HepG2 (cell line): ENCODE measurements around the gene NKD1. TPM values are rescaled to one million over a fixed set of nuclear protein-coding genes. Genes with fewer than 3 reads are reported as not detected.

Experiments used
- ATAC-seq: fragments of 200-7000 bp; cut with Tn5 transposase; 3 replicates; pipeline ENCODE4 v1.9.1; 2020; ENCODE audit warnings: mild to moderate bottlenecking, moderate library complexity
- BruUV-seq: library from RNA; stranded (reverse); fragments of 400-500 nt; replicated peaks from 2 replicates; lab custom pipeline; 2021; lab: Mats Ljungman, UMichigan
- CTCF ChIA-PET: fragments of 300-600 bp; formaldehyde crosslinking; extraction: SDS; loops from one replicate; lab custom pipeline; 2021; ENCODE audit warnings: low total read pairs, inconsistent platforms, low intra/inter-chr PET ratio; lab: Yijun Ruan, JAX
- POLR2A ChIA-PET: fragments of 350-600 bp; sonication (Branson Sonifier 250); formaldehyde crosslinking; loops from one replicate; lab custom pipeline; 2020; ENCODE audit warnings: antibody characterized with exemption, inconsistent platforms; lab: Yijun Ruan, JAX
- DNase-seq: peaks from one replicate; pipeline ENCODE4 v3.0.0-alpha.2; 2015; ENCODE audit warnings: low spot score
- FAIRE-seq: peaks from 3 replicates; lab custom pipeline; 2011; peaks lifted over from hg19 to GRCh38; lab: Jason Lieb, UNC
- H2AFZ ChIP-seq: one replicate; pipeline ENCODE4 v1.6.1; 2011; ENCODE audit warnings: low read length, inconsistent platforms
- H3K27ac ChIP-seq: fragments of 300-600 bp; 3 replicates; pipeline ENCODE4 v1.8.0; 2011; ENCODE audit warnings: mixed run types, mild to moderate bottlenecking, mixed read lengths, low read length, inconsistent platforms; ENCODE audit not compliant: insufficient read depth; ENCODE audit errors: extremely low read length
- H3K27me3 ChIP-seq, 2 experiments: fragments of 200-600 bp in 1 of 2; 2 replicates in 1 of 2; 3 replicates in 1 of 2; pipeline versions ENCODE4 v1.6.0 to v1.8.0; 2011; ENCODE audit warnings: low read length in 2 of 2, mild to moderate bottlenecking in 2 of 2, moderate library complexity in 2 of 2, inconsistent platforms in 1 of 2; ENCODE audit not compliant: insufficient read depth in 2 of 2, control insufficient read depth in 1 of 2
- H3K36me3 ChIP-seq, 2 experiments: fragments of 200-600 bp in 1 of 2; replicated peaks in 1 of 2; 2 replicates in 1 of 2; 3 replicates in 1 of 2; pipeline versions ENCODE4 v1.5.1 to v1.8.0; 2011; ENCODE audit warnings: low read length in 2 of 2, inconsistent platforms in 1 of 2; ENCODE audit not compliant: insufficient read depth in 2 of 2, control insufficient read depth in 1 of 2
- H3K4me1 ChIP-seq: 2 replicates; pipeline ENCODE4 v1.5.1; 2012; ENCODE audit warnings: low read length, inconsistent platforms; ENCODE audit not compliant: insufficient read depth
- H3K4me2 ChIP-seq: 2 replicates; pipeline ENCODE4 v1.6.0; 2011; ENCODE audit warnings: low read depth, low read length, inconsistent platforms
- H3K4me3 ChIP-seq, 3 experiments: fragments of 200-600 bp in 1 of 3; sonication (generic), shearing (Covaris generic) in 1 of 3; replicated peaks in 1 of 3; 2 replicates each; pipeline ENCODE4 v1.5.1; 2011 to 2016; ENCODE audit warnings: low read length in 3 of 3, inconsistent platforms in 2 of 3, low read depth in 2 of 3, mild to moderate bottlenecking in 2 of 3, control low read depth in 1 of 3, mixed read lengths in 1 of 3; ENCODE audit not compliant: insufficient read depth in 1 of 3
- H3K79me2 ChIP-seq: one replicate; pipeline ENCODE4 v1.6.1; 2011; ENCODE audit warnings: low read length, inconsistent platforms; ENCODE audit not compliant: insufficient read depth
- H3K9ac ChIP-seq: 2 replicates; pipeline ENCODE4 v1.6.0; 2011; ENCODE audit warnings: mild to moderate bottlenecking, low read depth, low read length, inconsistent platforms; ENCODE audit not compliant: insufficient read depth
- H3K9me3 ChIP-seq: 2 replicates; pipeline ENCODE4 v1.5.1; 2012; ENCODE audit warnings: mild to moderate bottlenecking, low read length
- H4K20me1 ChIP-seq: 2 replicates; pipeline ENCODE4 v1.6.0; 2011; ENCODE audit warnings: inconsistent platforms, mild to moderate bottlenecking, low read length, moderate library complexity; ENCODE audit not compliant: insufficient read depth
- AGO1 ChIP-seq: fragments of 200-400 bp; formaldehyde crosslinking; IDR thresholded peaks from 2 replicates; pipeline ENCODE4 v1.6.1; 2017; ENCODE audit warnings: mild to moderate bottlenecking, low read depth, low read length, moderate library complexity; ENCODE audit not compliant: poor library complexity, severe bottlenecking
- AGO2 ChIP-seq: fragments of 200-400 bp; formaldehyde crosslinking; optimal IDR thresholded peaks from 2 replicates; pipeline ENCODE3; 2017; ENCODE audit warnings: mild to moderate bottlenecking, low read depth, low read length, moderate library complexity
- AKAP8 ChIP-seq: sonication (generic); formaldehyde crosslinking; IDR thresholded peaks from 2 replicates; pipeline ENCODE4 v1.5.1; 2020; ENCODE audit warnings: mild to moderate bottlenecking, missing genetic modification reagents
- ATRX ChIP-seq: sonication (generic); formaldehyde crosslinking; IDR thresholded peaks from 2 replicates; pipeline ENCODE4 v1.4.0; 2020; ENCODE audit warnings: missing genetic modification reagents, borderline replicate concordance
- KDM6A ChIP-seq: IDR thresholded peaks from 2 replicates; pipeline ENCODE4 v1.6.1; 2016; ENCODE audit warnings: low read depth
- KLF13 ChIP-seq: sonication (generic); formaldehyde crosslinking; IDR thresholded peaks from 2 replicates; pipeline ENCODE4 v1.4.0; 2020; ENCODE audit warnings: mild to moderate bottlenecking, missing genetic modification reagents
- KLF15 ChIP-seq: sonication (generic); formaldehyde crosslinking; IDR thresholded peaks from 2 replicates; pipeline ENCODE4 v1.8.1; 2023; ENCODE audit warnings: borderline replicate concordance, mild to moderate bottlenecking, inconsistent platforms, missing genetic modification reagents, mixed read lengths
- MED1 ChIP-seq: sonication (generic); formaldehyde crosslinking; IDR thresholded peaks from 2 replicates; pipeline ENCODE4 v1.4.0; 2020; ENCODE audit warnings: missing genetic modification reagents
- POLR2AphosphoS5 ChIP-seq: IDR thresholded peaks from 2 replicates; pipeline ENCODE4 v1.6.1; 2012; ENCODE audit warnings: low read depth, low read length
- RFXANK ChIP-seq: IDR thresholded peaks from 2 replicates; pipeline ENCODE4 v1.6.1; 2016
- SMAD3 ChIP-seq: sonication (generic); formaldehyde crosslinking; IDR thresholded peaks from 2 replicates; pipeline ENCODE4 v1.4.0; 2020; ENCODE audit warnings: missing genetic modification reagents
- SRSF1 ChIP-seq: fragments of 200-400 bp; formaldehyde crosslinking; optimal IDR thresholded peaks from 2 replicates; pipeline ENCODE3; 2017; ENCODE audit warnings: mild to moderate bottlenecking, low read depth, low read length, moderate library complexity
- ZNF124 ChIP-seq: sonication (generic); formaldehyde crosslinking; IDR thresholded peaks from 2 replicates; pipeline ENCODE4 v1.4.0; 2020; ENCODE audit warnings: missing genetic modification reagents
- ZNF282 ChIP-seq: fragments of 450-650 bp; IDR thresholded peaks from 2 replicates; pipeline ENCODE4 v1.6.1; 2018; ENCODE audit not compliant: partially characterized antibody
- ZNF670 ChIP-seq: sonication (generic); formaldehyde crosslinking; IDR thresholded peaks from 2 replicates; pipeline ENCODE4 v1.8.0; 2022; ENCODE audit warnings: mild to moderate bottlenecking, missing genetic modification reagents, borderline replicate concordance
- WGBS: methylation state at CpG from one replicate; pipeline ENCODE4 v1.1.6; 2017; ENCODE audit warnings: low lambda C conversion rate; 5-methylcytosine and 5-hydroxymethylcytosine counted together
- in situ Hi-C: cut with HindIII; loops from 2 replicates; pipeline ENCODE4 v1.10.0; 2017; ENCODE audit warnings: low pct_unique_long_range_greater_than_20kb; ENCODE audit not compliant: extremely low pct_ligation_motif_present
- intact Hi-C: fragments of 100-400 bp; cut with micrococcal nuclease; formaldehyde crosslinking; loops from one replicate; pipeline ENCODE4 v1.10.0; 2022; ENCODE audit not compliant: unreplicated experiment
- polyA plus RNA-seq, 8 experiments: library from polyadenylated mRNA; depleted of rRNA in 3 of 8; stranded (reverse) in 7 of 8; unstranded in 1 of 8; fragments of >200 nt; fragmentation: Illumina TruSeq in 4 of 8; extraction: Trizol in 4 of 8; gene quantifications; 2 replicates each; pipeline versions ENCODE4 v1.2.1 to v1.2.3, GENCODE V29; 2011 to 2016; ENCODE audit warnings: low read depth in 4 of 8, missing spikeins in 1 of 8, mixed read lengths in 1 of 8; ENCODE audit not compliant: insufficient read depth in 1 of 8
- total RNA-seq, 5 experiments: library from RNA; depleted of rRNA; stranded (reverse); fragments of >200 nt; fragmentation: Illumina TruSeq; extraction: Trizol; gene quantifications; 2 replicates each; pipeline ENCODE4 v1.2.3, GENCODE V29; 2016; ENCODE audit warnings: low read depth in 1 of 5
- TF ChIP-seq, protein P1 (sequence below): sonication (generic); formaldehyde crosslinking; IDR thresholded peaks from 2 replicates; pipeline ENCODE4 v1.5.1; 2020; ENCODE audit warnings: mild to moderate bottlenecking, missing genetic modification reagents, moderate library complexity
- TF ChIP-seq, protein P2 (sequence below): sonication (generic); formaldehyde crosslinking; IDR thresholded peaks from 2 replicates; pipeline ENCODE4 v1.5.1; 2020; ENCODE audit warnings: missing genetic modification reagents, mild to moderate bottlenecking, borderline replicate concordance
- TF ChIP-seq, protein P3 (sequence below): sonication (generic); formaldehyde crosslinking; IDR thresholded peaks from 2 replicates; pipeline ENCODE4 v1.9.0; 2022; ENCODE audit warnings: missing genetic modification reagents, mild to moderate bottlenecking, borderline replicate concordance

The NKD1 gene
- total and polyA plus RNA-seq, 2 of the 13 experiments (the other 11 are each of a cell fraction or from before 2014, with no cell fraction given) = 70.4 to 121 TPM

DNA sequence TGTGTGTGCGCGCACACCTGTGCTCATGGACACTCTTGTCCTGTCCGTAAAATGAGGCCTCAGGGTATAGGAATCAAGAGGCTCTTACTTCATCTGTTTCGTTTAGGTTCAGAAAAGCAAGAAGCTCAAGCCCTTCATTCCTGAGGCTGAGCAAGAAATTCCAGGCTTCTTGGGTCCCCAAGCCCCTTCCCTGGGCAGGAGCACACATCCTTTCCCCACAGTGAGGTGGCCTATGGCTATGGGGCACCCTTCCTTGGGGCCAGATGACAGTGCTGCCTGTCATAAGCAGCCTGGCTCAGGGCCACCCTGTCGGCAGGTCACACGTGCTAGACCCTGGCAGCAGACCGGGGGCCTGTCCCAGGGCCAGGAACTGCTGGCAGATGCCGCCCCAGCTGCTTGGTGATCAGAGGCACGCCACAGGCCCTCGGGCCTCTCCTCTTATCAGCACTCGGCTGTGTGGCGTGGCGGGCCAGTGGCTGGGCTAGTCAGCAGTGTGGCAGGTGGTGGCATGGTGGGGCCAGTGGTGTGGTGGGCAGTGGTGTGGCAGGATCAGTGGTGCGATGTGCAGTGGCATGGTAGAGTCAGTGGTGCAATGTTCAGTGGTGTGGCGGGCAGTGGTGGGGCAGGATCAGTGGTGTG lies 50.2 kb downstream of the NKD1 start (continued):
- TF ChIP-seq, protein P1, sequence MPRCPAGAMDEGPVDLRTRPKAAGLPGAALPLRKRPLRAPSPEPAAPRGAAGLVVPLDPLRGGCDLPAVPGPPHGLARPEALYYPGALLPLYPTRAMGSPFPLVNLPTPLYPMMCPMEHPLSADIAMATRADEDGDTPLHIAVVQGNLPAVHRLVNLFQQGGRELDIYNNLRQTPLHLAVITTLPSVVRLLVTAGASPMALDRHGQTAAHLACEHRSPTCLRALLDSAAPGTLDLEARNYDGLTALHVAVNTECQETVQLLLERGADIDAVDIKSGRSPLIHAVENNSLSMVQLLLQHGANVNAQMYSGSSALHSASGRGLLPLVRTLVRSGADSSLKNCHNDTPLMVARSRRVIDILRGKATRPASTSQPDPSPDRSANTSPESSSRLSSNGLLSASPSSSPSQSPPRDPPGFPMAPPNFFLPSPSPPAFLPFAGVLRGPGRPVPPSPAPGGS (CRISPR knock-in tag) = no peak
- TF ChIP-seq AGO1 = peak; percentile 28
- TF ChIP-seq KLF13 (CRISPR knock-in tag) = no peak
- TF ChIP-seq ZNF670 (CRISPR knock-in tag) = no peak
- peak; percentile 28; the same call in 1 of the 2 replicates for TF ChIP-seq AKAP8 (CRISPR knock-in tag)
- TF ChIP-seq SRSF1 = no peak

DNA sequence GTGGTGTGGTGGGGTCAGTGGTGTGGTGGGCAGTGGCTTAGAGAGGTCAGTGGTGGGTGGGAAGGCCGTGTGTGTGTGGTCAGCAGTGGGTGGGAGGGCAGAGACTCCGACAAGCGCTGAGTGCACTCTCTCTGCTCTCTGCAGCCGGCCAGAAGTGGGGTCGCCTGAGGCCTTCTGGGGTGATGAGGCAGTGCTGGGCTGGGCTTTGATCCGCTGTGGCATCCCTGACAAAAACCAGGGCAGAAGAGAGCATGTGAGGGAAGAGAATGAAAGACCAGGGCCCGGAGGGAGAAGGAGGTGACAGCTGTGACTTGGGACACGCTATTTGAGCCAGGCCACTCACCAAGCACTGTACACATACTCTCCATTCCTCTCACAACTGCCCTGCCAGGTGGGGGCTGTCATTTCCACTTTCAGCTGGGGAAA lies 50.8 kb downstream of the NKD1 start:
- Histone ChIP-seq H3K36me3 (peaks cover 78 to 98% of the 10 kb centered on the region in 2 experiments), H3K27ac (no peak overlapping the region), H3K9me3 (no peaks in the 10 kb centered on the region), H2AFZ (no peak overlapping the region), H3K27me3 (no peaks in the 10 kb centered on the region), H3K4me1 (peaks cover 87% of the 10 kb centered on the region), H4K20me1 (peaks cover 100% of the 10 kb centered on the region), H3K4me3 (no peak overlapping the region), H3K9ac (no peak overlapping the region), H3K79me2 (peaks cover 94% of the 10 kb centered on the region), H3K4me2 (no peak overlapping the region)
- WGBS = 94% methylated on average over 8 of the region's 8 CpGs
- ChIA-PET POLR2A (no interaction called here), CTCF (no interaction called here)
- FAIRE-seq (no peak), DNase-seq (no peak), ATAC-seq (no peak)
- intact Hi-C loops = no loop called here
- BruUV-seq = no TSS peak
- in situ Hi-C loops = no loop called here
- TF ChIP-seq, protein P2, sequence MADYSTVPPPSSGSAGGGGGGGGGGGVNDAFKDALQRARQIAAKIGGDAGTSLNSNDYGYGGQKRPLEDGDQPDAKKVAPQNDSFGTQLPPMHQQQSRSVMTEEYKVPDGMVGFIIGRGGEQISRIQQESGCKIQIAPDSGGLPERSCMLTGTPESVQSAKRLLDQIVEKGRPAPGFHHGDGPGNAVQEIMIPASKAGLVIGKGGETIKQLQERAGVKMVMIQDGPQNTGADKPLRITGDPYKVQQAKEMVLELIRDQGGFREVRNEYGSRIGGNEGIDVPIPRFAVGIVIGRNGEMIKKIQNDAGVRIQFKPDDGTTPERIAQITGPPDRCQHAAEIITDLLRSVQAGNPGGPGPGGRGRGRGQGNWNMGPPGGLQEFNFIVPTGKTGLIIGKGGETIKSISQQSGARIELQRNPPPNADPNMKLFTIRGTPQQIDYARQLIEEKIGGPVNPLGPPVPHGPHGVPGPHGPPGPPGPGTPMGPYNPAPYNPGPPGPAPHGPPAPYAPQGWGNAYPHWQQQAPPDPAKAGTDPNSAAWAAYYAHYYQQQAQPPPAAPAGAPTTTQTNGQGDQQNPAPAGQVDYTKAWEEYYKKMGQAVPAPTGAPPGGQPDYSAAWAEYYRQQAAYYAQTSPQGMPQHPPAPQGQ (CRISPR knock-in tag) = no peak
- TF ChIP-seq, protein P3, sequence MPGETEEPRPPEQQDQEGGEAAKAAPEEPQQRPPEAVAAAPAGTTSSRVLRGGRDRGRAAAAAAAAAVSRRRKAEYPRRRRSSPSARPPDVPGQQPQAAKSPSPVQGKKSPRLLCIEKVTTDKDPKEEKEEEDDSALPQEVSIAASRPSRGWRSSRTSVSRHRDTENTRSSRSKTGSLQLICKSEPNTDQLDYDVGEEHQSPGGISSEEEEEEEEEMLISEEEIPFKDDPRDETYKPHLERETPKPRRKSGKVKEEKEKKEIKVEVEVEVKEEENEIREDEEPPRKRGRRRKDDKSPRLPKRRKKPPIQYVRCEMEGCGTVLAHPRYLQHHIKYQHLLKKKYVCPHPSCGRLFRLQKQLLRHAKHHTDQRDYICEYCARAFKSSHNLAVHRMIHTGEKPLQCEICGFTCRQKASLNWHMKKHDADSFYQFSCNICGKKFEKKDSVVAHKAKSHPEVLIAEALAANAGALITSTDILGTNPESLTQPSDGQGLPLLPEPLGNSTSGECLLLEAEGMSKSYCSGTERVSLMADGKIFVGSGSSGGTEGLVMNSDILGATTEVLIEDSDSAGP (CRISPR knock-in tag) = no peak
- peak; percentile 10; the same call in 1 of the 2 replicates for TF ChIP-seq POLR2AphosphoS5
- no peak for TF ChIP-seq KDM6A
- TF ChIP-seq KLF15 (CRISPR knock-in tag) = no peak
- TF ChIP-seq AGO1 = no peak
- no peak for TF ChIP-seq MED1
- peak; percentile 99 for TF ChIP-seq AGO2
- TF ChIP-seq ZNF282 = no peak
- no peak for TF ChIP-seq SMAD3 (CRISPR knock-in tag)
- TF ChIP-seq ZNF124 (CRISPR knock-in tag) = no peak
- no peak for TF ChIP-seq ATRX (CRISPR knock-in tag)
- no peak for TF ChIP-seq RFXANK (CRISPR knock-in tag)
